HepG2 (cell line): ENCODE measurements around the gene STRBP. TPM values are rescaled to one million over a fixed set of nuclear protein-coding genes. Genes with fewer than 3 reads are reported as not detected.

Experiments used
- HOXA3 ChIP-seq: sonication (generic); formaldehyde crosslinking; IDR thresholded peaks from 2 replicates; pipeline ENCODE4 v1.5.0; 2020; ENCODE audit warnings: missing genetic modification reagents
- IRF1 ChIP-seq: sonication (generic); formaldehyde crosslinking; IDR thresholded peaks from 2 replicates; pipeline ENCODE4 v1.4.0; 2020; ENCODE audit warnings: low read depth, mild to moderate bottlenecking, missing genetic modification reagents
- KAT8 ChIP-seq: IDR thresholded peaks from 2 replicates; pipeline ENCODE4 v1.6.1; 2016; ENCODE audit warnings: missing genetic modification reagents, missing compliant biosample characterization
- SALL2 ChIP-seq: sonication (generic); formaldehyde crosslinking; IDR thresholded peaks from 2 replicates; pipeline ENCODE4 v1.8.1; 2023; ENCODE audit warnings: mild to moderate bottlenecking, missing genetic modification reagents, inconsistent platforms
- SMARCC2 ChIP-seq: fragments of 450-650 bp; IDR thresholded peaks from 2 replicates; pipeline ENCODE4 v1.6.1; 2017; ENCODE audit warnings: antibody characterized with exemption, mild to moderate bottlenecking
- ZNF468 ChIP-seq: sonication (generic); formaldehyde crosslinking; IDR thresholded peaks from 2 replicates; pipeline ENCODE4 v1.8.0; 2022; ENCODE audit warnings: mild to moderate bottlenecking, moderate library complexity, missing genetic modification reagents
- polyA plus RNA-seq, 8 experiments: library from polyadenylated mRNA; depleted of rRNA in 3 of 8; stranded (reverse) in 7 of 8; unstranded in 1 of 8; fragments of >200 nt; fragmentation: Illumina TruSeq in 4 of 8; extraction: Trizol in 4 of 8; gene quantifications; 2 replicates each; pipeline versions ENCODE4 v1.2.1 to v1.2.3, GENCODE V29; 2011 to 2016; ENCODE audit warnings: low read depth in 4 of 8, missing spikeins in 1 of 8, mixed read lengths in 1 of 8; ENCODE audit not compliant: insufficient read depth in 1 of 8
- total RNA-seq, 5 experiments: library from RNA; depleted of rRNA; stranded (reverse); fragments of >200 nt; fragmentation: Illumina TruSeq; extraction: Trizol; gene quantifications; 2 replicates each; pipeline ENCODE4 v1.2.3, GENCODE V29; 2016; ENCODE audit warnings: low read depth in 1 of 5
- TF ChIP-seq, protein P1 (sequence below): sonication (generic); formaldehyde crosslinking; IDR thresholded peaks from 2 replicates; pipeline ENCODE4 v1.8.0; 2022; ENCODE audit warnings: missing genetic modification reagents, mild to moderate bottlenecking, borderline replicate concordance
- TF ChIP-seq, protein P2 (sequence below), 2 experiments: sonication (generic) in 1 of 2; formaldehyde crosslinking in 1 of 2; IDR thresholded peaks; 2 replicates each; pipeline versions ENCODE4 v1.6.1 to v1.9.0; 2014 to 2022; ENCODE audit warnings: antibody characterized with exemption in 1 of 2, borderline replicate concordance in 1 of 2, inconsistent platforms in 1 of 2, low read depth in 1 of 2, missing genetic modification reagents in 1 of 2

Gene STRBP
- total and polyA plus RNA-seq, 2 of the 13 experiments (the other 11 are each of a cell fraction or from before 2014, with no cell fraction given), result 14.5 to 38.5 TPM

GRCh38 chr9:123083680-123084079 lies 184.7 kb downstream of the STRBP start (continued):
- TF ChIP-seq HOXA3 (CRISPR knock-in tag), result no peak
- no peak for TF ChIP-seq SALL2 (CRISPR knock-in tag)
- no peak for TF ChIP-seq KAT8 (CRISPR knock-in tag)
- no peak for TF ChIP-seq ZNF468 (CRISPR knock-in tag)
- TF ChIP-seq IRF1 (CRISPR knock-in tag), result no peak
- TF ChIP-seq SMARCC2, result no peak
- TF ChIP-seq, protein P1, sequence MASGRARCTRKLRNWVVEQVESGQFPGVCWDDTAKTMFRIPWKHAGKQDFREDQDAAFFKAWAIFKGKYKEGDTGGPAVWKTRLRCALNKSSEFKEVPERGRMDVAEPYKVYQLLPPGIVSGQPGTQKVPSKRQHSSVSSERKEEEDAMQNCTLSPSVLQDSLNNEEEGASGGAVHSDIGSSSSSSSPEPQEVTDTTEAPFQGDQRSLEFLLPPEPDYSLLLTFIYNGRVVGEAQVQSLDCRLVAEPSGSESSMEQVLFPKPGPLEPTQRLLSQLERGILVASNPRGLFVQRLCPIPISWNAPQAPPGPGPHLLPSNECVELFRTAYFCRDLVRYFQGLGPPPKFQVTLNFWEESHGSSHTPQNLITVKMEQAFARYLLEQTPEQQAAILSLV (CRISPR knock-in tag), result no peak
- TF ChIP-seq, protein P2, sequence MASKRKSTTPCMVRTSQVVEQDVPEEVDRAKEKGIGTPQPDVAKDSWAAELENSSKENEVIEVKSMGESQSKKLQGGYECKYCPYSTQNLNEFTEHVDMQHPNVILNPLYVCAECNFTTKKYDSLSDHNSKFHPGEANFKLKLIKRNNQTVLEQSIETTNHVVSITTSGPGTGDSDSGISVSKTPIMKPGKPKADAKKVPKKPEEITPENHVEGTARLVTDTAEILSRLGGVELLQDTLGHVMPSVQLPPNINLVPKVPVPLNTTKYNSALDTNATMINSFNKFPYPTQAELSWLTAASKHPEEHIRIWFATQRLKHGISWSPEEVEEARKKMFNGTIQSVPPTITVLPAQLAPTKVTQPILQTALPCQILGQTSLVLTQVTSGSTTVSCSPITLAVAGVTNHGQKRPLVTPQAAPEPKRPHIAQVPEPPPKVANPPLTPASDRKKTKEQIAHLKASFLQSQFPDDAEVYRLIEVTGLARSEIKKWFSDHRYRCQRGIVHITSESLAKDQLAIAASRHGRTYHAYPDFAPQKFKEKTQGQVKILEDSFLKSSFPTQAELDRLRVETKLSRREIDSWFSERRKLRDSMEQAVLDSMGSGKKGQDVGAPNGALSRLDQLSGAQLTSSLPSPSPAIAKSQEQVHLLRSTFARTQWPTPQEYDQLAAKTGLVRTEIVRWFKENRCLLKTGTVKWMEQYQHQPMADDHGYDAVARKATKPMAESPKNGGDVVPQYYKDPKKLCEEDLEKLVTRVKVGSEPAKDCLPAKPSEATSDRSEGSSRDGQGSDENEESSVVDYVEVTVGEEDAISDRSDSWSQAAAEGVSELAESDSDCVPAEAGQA (IDR thresholded peaks at IDR 0.05; ENCODE audit: low read depth), result no peak
- TF ChIP-seq, protein P2 (CRISPR knock-in tag; IDR thresholded peaks at IDR 0.05; ENCODE audit: borderline replicate concordance), result no peak
